Suprapubic skin (tissue), 4 donors: ENCODE data around the gene SLC15A3. TPM values are rescaled to one million over a fixed set of nuclear protein-coding genes. Genes with fewer than 3 reads are reported as not detected.
A peak's percentile ranks its signal among the peaks of the same experiment; 100 is the strongest.
"Not testable (repeated sequence)": the region's sequence is repeated elsewhere in the genome, so short reads cannot be mapped to it uniquely, and the experiment has no call there.

Source experiments
- DNase-seq, 2 donors: peaks; one replicate each; pipeline ENCODE4 v3.0.0-alpha.2; 2019; ENCODE audit warnings: low spot score in 2 of 2
- H3K27ac ChIP-seq: fragments of 200-600 bp; sonication (generic); one replicate; pipeline ENCODE4 v1.5.1; 2019
- H3K27me3 ChIP-seq: fragments of 200-600 bp; sonication (generic); one replicate; pipeline ENCODE4 v1.5.1; 2019
- H3K36me3 ChIP-seq: fragments of 200-600 bp; sonication (generic); one replicate; pipeline ENCODE4 v1.5.1; 2019
- H3K4me1 ChIP-seq: fragments of 200-600 bp; sonication (generic); one replicate; pipeline ENCODE4 v1.5.1; 2019
- H3K4me3 ChIP-seq: fragments of 200-600 bp; sonication (generic); one replicate; pipeline ENCODE4 v1.5.1; 2019; ENCODE audit warnings: mild to moderate bottlenecking
- H3K9me3 ChIP-seq: fragments of 200-600 bp; sonication (generic); one replicate; pipeline ENCODE4 v1.5.1; 2019
- CTCF ChIP-seq, 2 donors: fragments of 200-600 bp in 1 of 2; fragments of 450-650 bp in 1 of 2; sonication (generic) in 1 of 2; IDR thresholded peaks; one replicate each; pipeline ENCODE4 v1.5.1; 2016 to 2019; ENCODE audit warnings: antibody characterized with exemption in 2 of 2, mild to moderate bottlenecking in 1 of 2, moderate library complexity in 1 of 2
- EP300 ChIP-seq: sonication (generic); formaldehyde crosslinking; IDR thresholded peaks from one replicate; pipeline ENCODE4 v1.6.1; 2017; ENCODE audit warnings: antibody characterized with exemption
- POLR2A ChIP-seq, 2 donors: fragments of 450-650 bp; IDR thresholded peaks; one replicate each; pipeline ENCODE4 v1.6.1; 2017; ENCODE audit warnings: antibody characterized with exemption in 2 of 2, mild to moderate bottlenecking in 2 of 2, moderate library complexity in 2 of 2
- POLR2AphosphoS5 ChIP-seq, 3 donors: sonication (generic); formaldehyde crosslinking; IDR thresholded peaks; one replicate each; pipeline ENCODE4 v1.6.1; 2017; ENCODE audit warnings: antibody characterized with exemption in 3 of 3
- WGBS: methylation state at CpG from one replicate; pipeline ENCODE4 v1.1.5; 2018; 5-methylcytosine and 5-hydroxymethylcytosine counted together
- total RNA-seq, 4 donors: library from RNA; depleted of rRNA; stranded (reverse); fragments of >200 nt; gene quantifications; one replicate each; pipeline ENCODE4 v1.1.0, GENCODE V29; 2016

The SLC15A3 gene
- total RNA-seq, 4 donors from 2014 or later, result 1.7 to 10.5 (median 9.8) TPM

- TF ChIP-seq POLR2A (IDR thresholded peaks at IDR 0.05), result no peak
- no peak for TF ChIP-seq POLR2AphosphoS5 (IDR thresholded peaks at IDR 0.05)
- no peak for TF ChIP-seq CTCF (IDR thresholded peaks at IDR 0.05)
- no peak for TF ChIP-seq EP300
- Histone ChIP-seq H3K27ac (no peak overlapping the region), H3K9me3 (no peaks in the 10 kb centered on the region), H3K27me3 (no peaks in the 10 kb centered on the region), H3K4me3 (no peak overlapping the region), H3K36me3 (no peaks in the 10 kb centered on the region), H3K4me1 (peaks cover 39% of the 10 kb centered on the region)
- DNase-seq, result no peak
- 76% methylated on average over 10 of the region's 12 CpGs for WGBS
Observed at GRCh38 chr11:60912223-60912850, 39.6 kb downstream of the SLC15A3 start.

- WGBS, result 68% methylated on average over 5 of the region's 5 CpGs
- Histone ChIP-seq H3K27me3 (no peaks in the 10 kb centered on the region), H3K9me3 (no peaks in the 10 kb centered on the region), H3K4me1 (peaks cover 31% of the 10 kb centered on the region), H3K36me3 (no peaks in the 10 kb centered on the region), H3K27ac (no peak overlapping the region), H3K4me3 (no peak overlapping the region)
- TF ChIP-seq POLR2A (IDR thresholded peaks at IDR 0.05), result no peak
- TF ChIP-seq POLR2AphosphoS5 (IDR thresholded peaks at IDR 0.05), result no peak
- TF ChIP-seq CTCF (IDR thresholded peaks at IDR 0.05), result no peak
- TF ChIP-seq EP300, result no peak
- no peak for DNase-seq
Observed at GRCh38 chr11:60910711-60911380, 41.1 kb downstream of the SLC15A3 start.

GRCh38 chr11:60910281-60910687 is 41.7 kb downstream of the SLC15A3 start:
- Histone ChIP-seq H3K36me3 (no peaks in the 10 kb centered on the region), H3K27ac (no peak overlapping the region), H3K27me3 (no peaks in the 10 kb centered on the region), H3K9me3 (no peaks in the 10 kb centered on the region), H3K4me3 (no peak overlapping the region), H3K4me1 (peaks cover 31% of the 10 kb centered on the region)
- DNase-seq, result peak in 1 of 2 donors; percentile 47
- WGBS, result 81% methylated on average over 3 of the region's 3 CpGs
- no peak for TF ChIP-seq EP300
- no peak for TF ChIP-seq POLR2AphosphoS5 (IDR thresholded peaks at IDR 0.05)

GRCh38 chr11:60909680-60910280 is 42.2 kb downstream of the SLC15A3 start:
- peak; percentile 4 to 50 for DNase-seq
- not testable (repeated sequence) for H3K27me3 ChIP-seq, H3K36me3 ChIP-seq, H3K4me3 ChIP-seq, H3K9me3 ChIP-seq, H3K27ac ChIP-seq
- H3K4me1 ChIP-seq, result peaks cover 31% of the 10 kb centered on the region
- WGBS, result 69% methylated on average over 3 of the region's 3 CpGs

- Histone ChIP-seq H3K4me1 (peaks cover 36% of the 10 kb centered on the region), H3K36me3 (no peaks in the 10 kb centered on the region), H3K27ac (no peak overlapping the region), H3K9me3 (no peaks in the 10 kb centered on the region), H3K27me3 (no peaks in the 10 kb centered on the region), H3K4me3 (no peak overlapping the region)
- no peak for DNase-seq
- WGBS, result 0% methylated on average over 1 of the region's 1 CpG
- TF ChIP-seq EP300 (no peak), POLR2A (IDR thresholded peaks at IDR 0.05) (no peak), CTCF (IDR thresholded peaks at IDR 0.05) (no peak), POLR2AphosphoS5 (IDR thresholded peaks at IDR 0.05) (no peak)
Observed at GRCh38 chr11:60908803-60909202, 43.2 kb downstream of the SLC15A3 start.
